Occipital lobe (tissue), 2 donors: ENCODE measurements around the gene SPATA7. TPM values are rescaled to one million over a fixed set of nuclear protein-coding genes. Genes with fewer than 3 reads are reported as not detected.

Experiments used
- DNase-seq: peaks from one replicate; lab custom pipeline; 2025; lab: John Stamatoyannopoulos, UW
- total RNA-seq: library from RNA; depleted of rRNA; stranded (reverse); fragments of >200 nt; gene quantifications from one replicate; pipeline ENCODE4 v1.2.3, GENCODE V29; 2014

Gene SPATA7
- total RNA-seq, 1 donor from 2014 or later = 131 TPM

DNA sequence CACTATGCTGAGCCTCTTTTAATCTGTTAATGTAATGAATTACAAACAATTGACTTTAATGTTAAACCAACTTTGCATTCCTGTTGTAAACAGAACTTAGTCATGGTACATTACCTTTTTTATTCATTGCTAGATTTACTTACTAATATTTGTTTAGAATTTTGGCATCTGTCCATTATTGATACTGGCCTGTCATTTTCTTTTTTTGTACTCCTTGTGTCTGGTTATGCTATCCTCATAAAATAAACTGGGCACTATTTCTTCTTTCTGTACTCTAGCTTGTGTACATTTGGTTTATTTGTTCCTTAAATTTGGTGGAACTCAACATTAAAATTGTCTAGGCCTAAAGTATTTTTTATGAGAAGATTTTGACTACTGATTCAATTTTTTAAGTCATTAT is 32.1 kb downstream of the SPATA7 start:
- DNase-seq = no peak

DNA sequence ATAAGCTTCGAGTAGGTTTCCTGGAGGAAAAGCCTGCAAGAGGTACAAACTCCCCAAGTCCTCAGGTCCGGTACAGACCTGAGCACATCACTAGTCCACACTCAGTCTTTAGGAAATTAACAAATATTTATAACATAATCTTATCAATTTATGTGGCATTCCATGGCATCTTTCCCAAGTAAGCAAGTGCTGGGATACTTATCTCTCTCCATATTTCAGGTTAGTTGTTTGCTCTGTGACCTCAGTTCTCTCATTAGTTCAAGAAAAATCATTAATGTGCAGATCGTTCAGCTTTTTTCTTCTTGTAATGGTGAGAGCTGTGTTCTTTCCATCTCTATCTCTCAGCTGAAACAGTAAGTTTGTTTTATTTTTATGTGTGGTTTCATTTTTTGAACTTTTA is 34.7 kb downstream of the SPATA7 start:
- no peak for DNase-seq

GRCh38 chr14:88421286-88421685 is 35.8 kb downstream of the SPATA7 start:
- no peak for DNase-seq

- DNase-seq = no peak
These were observed 36.6 kb downstream of the SPATA7 start for GRCh38 chr14:88422047-88422446.

- no peak for DNase-seq
These were observed 37.6 kb downstream of the SPATA7 start for GRCh38 chr14:88422919-88423650.

- DNase-seq = no peak
These were observed 39.1 kb downstream of the SPATA7 start for GRCh38 chr14:88424573-88424972.

DNA sequence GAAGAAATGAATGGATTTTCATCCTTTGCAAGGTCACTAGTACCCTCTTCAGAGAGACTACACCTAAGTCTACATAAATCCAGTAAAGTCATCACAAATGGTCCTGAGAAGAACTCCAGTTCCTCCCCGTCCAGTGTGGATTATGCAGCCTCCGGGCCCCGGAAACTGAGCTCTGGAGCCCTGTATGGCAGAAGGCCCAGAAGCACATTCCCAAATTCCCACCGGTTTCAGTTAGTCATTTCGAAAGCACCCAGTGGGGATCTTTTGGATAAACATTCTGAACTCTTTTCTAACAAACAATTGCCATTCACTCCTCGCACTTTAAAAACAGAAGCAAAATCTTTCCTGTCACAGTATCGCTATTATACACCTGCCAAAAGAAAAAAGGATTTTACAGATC is 40.8 kb downstream of the SPATA7 start:
- DNase-seq = no peak

DNA sequence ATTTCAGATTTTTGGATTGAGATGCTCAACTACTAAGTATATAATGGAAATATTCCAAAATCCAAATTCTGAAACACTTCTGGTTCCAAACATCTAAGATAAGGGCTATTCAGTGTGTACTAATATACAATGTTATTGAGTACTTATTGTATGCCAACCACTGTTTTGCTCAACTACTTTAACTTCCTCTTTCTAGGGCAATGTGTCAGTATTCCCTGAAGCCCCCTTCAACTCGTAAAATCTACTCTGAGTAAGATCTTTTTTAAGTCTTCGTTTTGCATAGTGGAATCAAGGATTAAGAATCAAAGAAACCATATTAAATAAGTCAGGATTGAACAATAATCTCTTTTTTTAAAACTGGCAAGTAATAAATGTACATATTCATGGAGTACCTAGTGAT is 45.5 kb downstream of the SPATA7 start:
- DNase-seq = no peak

GRCh38 chr14:88437658-88438057 is 52.2 kb downstream of the SPATA7 start:
- DNase-seq = no peak

DNA sequence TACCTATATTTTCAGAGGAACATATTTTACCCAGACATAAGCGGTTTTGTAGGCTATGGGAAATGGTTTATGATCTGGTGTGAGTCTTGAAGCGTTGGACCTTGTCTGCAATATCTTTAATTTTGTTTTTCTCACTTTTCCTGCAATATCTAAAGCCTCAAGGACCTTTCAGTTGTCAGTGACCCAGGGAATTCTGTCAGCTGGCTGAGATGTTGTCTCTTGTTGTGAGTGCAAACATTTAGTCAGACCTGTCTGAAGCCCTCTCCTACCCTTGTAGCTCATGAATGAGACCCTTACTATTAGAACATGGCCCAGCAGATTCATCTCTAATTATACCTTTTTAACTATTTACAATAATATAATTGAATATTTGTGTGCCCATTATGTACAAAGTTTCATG is 53.6 kb downstream of the SPATA7 start:
- DNase-seq = no peak

DNA sequence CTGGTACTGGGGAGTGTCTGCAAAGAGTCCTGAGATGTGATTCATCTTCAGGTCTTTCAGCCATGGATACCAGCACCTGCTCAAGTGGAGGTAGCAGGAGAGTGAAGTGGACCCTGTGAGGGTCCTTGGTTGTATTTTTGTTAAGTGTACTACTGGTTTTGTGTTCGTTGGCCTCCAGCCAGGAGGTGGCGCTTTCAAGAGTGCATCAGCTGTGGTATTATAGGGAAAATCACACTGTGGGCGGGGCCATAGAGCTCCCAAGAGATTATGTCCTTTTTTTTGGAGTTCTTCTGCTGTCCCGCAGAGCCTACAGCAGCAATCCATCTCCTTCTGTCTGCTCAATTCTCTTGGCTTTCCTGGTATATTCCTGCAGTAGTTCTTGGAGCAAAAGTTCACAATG is 66.8 kb downstream of the SPATA7 start:
- no peak for DNase-seq

GRCh38 chr14:88454886-88455285 is 69.4 kb downstream of the SPATA7 start:
- DNase-seq = no peak

DNA sequence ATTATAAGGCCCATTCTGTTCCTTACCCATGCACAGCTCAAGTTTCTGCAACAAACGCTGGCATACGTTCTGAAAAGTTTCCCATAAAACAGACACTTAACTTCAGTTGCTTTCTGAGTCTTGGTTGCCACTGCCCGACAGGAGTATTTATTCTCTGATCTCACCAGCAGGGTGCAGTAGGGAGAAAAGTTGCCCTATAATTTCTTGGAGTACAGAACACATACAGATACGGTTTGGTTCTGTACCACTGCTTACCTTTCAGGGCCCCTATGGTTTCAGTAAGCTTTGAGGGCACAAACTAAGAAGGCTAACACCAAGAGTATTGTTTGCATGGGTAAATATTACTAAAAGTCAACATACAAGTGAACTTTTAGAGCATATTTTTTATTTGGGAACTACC is 77.9 kb downstream of the SPATA7 start:
- no peak for DNase-seq

- no peak for DNase-seq
These were observed 82.9 kb downstream of the SPATA7 start for GRCh38 chr14:88468406-88468805.

GRCh38 chr14:88470542-88471440 is 85.3 kb downstream of the SPATA7 start:
- peak; percentile 15 for DNase-seq

GRCh38 chr14:88473791-88474190 is 88.3 kb downstream of the SPATA7 start:
- DNase-seq = no peak

- DNase-seq = no peak
These were observed 90.8 kb downstream of the SPATA7 start for GRCh38 chr14:88476214-88476774.

- DNase-seq = no peak
These were observed 91.4 kb downstream of the SPATA7 start for GRCh38 chr14:88476825-88477224.

GRCh38 chr14:88477513-88478250 is 92.2 kb downstream of the SPATA7 start:
- DNase-seq = no peak

DNA sequence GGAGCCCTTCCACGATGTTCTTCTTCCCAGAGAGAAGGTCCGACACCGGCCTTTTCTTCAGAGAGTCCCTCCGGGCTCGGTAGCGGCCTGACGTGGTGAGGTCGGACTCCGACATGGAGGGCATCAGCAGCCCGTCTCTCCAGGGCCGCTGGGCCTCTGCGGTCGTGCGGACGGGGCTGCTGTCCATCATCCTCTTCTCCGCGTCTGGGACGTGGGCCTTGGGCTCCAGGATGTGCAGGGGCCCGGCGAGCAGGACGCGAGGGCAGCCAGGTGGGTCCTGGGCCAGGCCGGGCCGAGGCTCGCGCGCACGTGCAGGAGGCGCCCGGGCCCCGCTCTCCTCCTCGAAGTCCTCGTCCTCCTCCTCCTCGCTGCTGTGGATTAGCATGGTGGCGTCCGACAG is 93.5 kb downstream of the SPATA7 start:
- DNase-seq = no peak

- no peak for DNase-seq
These were observed 94.1 kb downstream of the SPATA7 start for GRCh38 chr14:88479574-88479987.

GRCh38 chr14:88481059-88481458 is 95.6 kb downstream of the SPATA7 start:
- no peak for DNase-seq
